HCT116 (cell line): ENCODE measurements around the gene CHEK1. TPM values are rescaled to one million over a fixed set of nuclear protein-coding genes. Genes with fewer than 3 reads are reported as not detected.

Experiments used
- ATAC-seq: fragments of 200-7000 bp; cut with Tn5 transposase; 2 replicates; pipeline ENCODE4 v1.9.1; 2020; ENCODE audit warnings: mild to moderate bottlenecking, moderate library complexity
- BruUV-seq: library from RNA; stranded (reverse); fragments of 400-500 nt; replicated peaks from 2 replicates; lab custom pipeline; 2021; lab: Mats Ljungman, UMichigan
- CTCF ChIA-PET: fragments of 300-600 bp; sonication (Branson Sonifier 250); formaldehyde crosslinking; loops from one replicate; lab custom pipeline; 2021; ENCODE audit warnings: antibody characterized with exemption; lab: Charles Lee
- POLR2A ChIA-PET: fragments of 300-600, 350-600 bp; sonication (Branson Sonifier 250); formaldehyde crosslinking; loops from one replicate; lab custom pipeline; 2021; ENCODE audit warnings: antibody characterized with exemption; lab: Charles Lee
- RAD21 ChIA-PET, 2 experiments: fragments of 300-600 bp; sonication (Branson Sonifier 250); formaldehyde crosslinking; loops; one replicate each; lab custom pipeline; 2023; ENCODE audit warnings: low total read pairs in 2 of 2; ENCODE audit not compliant: uncharacterized antibody in 2 of 2, unreplicated experiment in 2 of 2, low non-redundant PET in 1 of 2; lab: Charles Lee
- DNase-seq: peaks from one replicate; pipeline ENCODE4 v3.0.0-alpha.2; 2010; ENCODE audit warnings: low read depth, low spot score
- H2AFZ ChIP-seq: fragments of 200-600 bp; shearing (Covaris generic), sonication (generic); 2 replicates; pipeline ENCODE4 v1.6.1; 2017; ENCODE audit warnings: low read depth, mixed run types, mixed read lengths, antibody characterized with exemption, low read length; ENCODE audit not compliant: poor library complexity, severe bottlenecking
- H3K27ac ChIP-seq: 2 replicates; pipeline ENCODE4 v1.5.1; 2012; ENCODE audit warnings: low read depth, low read length
- H3K27me3 ChIP-seq: fragments of 200-600 bp; sonication (generic); 2 replicates; pipeline ENCODE4 v1.6.1; 2016; ENCODE audit warnings: mixed run types, low read length, mixed read lengths; ENCODE audit not compliant: insufficient read depth
- H3K36me3 ChIP-seq, 2 experiments: fragments of 200-500 bp in 1 of 2; fragments of 200-600 bp in 1 of 2; sonication (Bioruptor generic) in 1 of 2; sonication (generic) in 1 of 2; 2 replicates each; pipeline versions ENCODE4 v1.5.1 to v1.6.1; 2014 to 2016; ENCODE audit warnings: low read length in 2 of 2, inconsistent platforms in 1 of 2, mixed read lengths in 1 of 2, mixed run types in 1 of 2; ENCODE audit not compliant: insufficient read depth in 2 of 2, control insufficient read depth in 1 of 2
- H3K4me1 ChIP-seq, 2 experiments: fragments of 200-600 bp in 1 of 2; sonication (generic) in 1 of 2; 2 replicates each; pipeline versions ENCODE4 v1.5.1 to v1.6.1; 2012 to 2017; ENCODE audit warnings: low read length in 2 of 2, inconsistent platforms in 1 of 2, mild to moderate bottlenecking in 1 of 2, mixed read lengths in 1 of 2, mixed run types in 1 of 2, moderate library complexity in 1 of 2; ENCODE audit not compliant: insufficient read depth in 2 of 2, control insufficient read depth in 1 of 2
- H3K4me2 ChIP-seq: fragments of 200-600 bp; sonication (generic); 2 replicates; pipeline ENCODE4 v1.6.1; 2017; ENCODE audit warnings: mixed run types, low read length, mixed read lengths
- H3K4me3 ChIP-seq, 2 experiments: fragments of 200-600 bp in 1 of 2; sonication (generic) in 1 of 2; replicated peaks in 1 of 2; 2 replicates each; pipeline ENCODE4 v1.5.1; 2011 to 2016; ENCODE audit warnings: low read length in 2 of 2, control low read depth in 1 of 2, low read depth in 1 of 2, mild to moderate bottlenecking in 1 of 2, mixed read lengths in 1 of 2, mixed run types in 1 of 2
- H3K79me2 ChIP-seq: fragments of 200-600 bp; sonication (generic); 2 replicates; pipeline ENCODE4 v1.6.1; 2017; ENCODE audit warnings: mild to moderate bottlenecking, mixed run types, low read length, moderate library complexity, mixed read lengths; ENCODE audit not compliant: insufficient read depth
- H3K9ac ChIP-seq: fragments of 200-600 bp; sonication (generic); 2 replicates; pipeline ENCODE4 v1.6.1; 2016; ENCODE audit warnings: low read length, mixed read lengths
- H3K9me2 ChIP-seq: fragments of 200-600 bp; sonication (generic), shearing (Covaris generic); 2 replicates; pipeline ENCODE4 v1.6.1; 2017; ENCODE audit warnings: mixed run types, mild to moderate bottlenecking, moderate library complexity; ENCODE audit not compliant: insufficient read depth
- H3K9me3 ChIP-seq, 2 experiments: fragments of 200-500 bp in 1 of 2; fragments of 200-600 bp in 1 of 2; sonication (Bioruptor generic) in 1 of 2; sonication (generic) in 1 of 2; 2 replicates each; pipeline ENCODE4 v1.6.1; 2014 to 2017; ENCODE audit warnings: low read length in 2 of 2, mixed read lengths in 2 of 2, inconsistent platforms in 1 of 2, low read depth in 1 of 2, mild to moderate bottlenecking in 1 of 2, mixed run types in 1 of 2, moderate library complexity in 1 of 2; ENCODE audit not compliant: control insufficient read depth in 1 of 2, insufficient read depth in 1 of 2
- H4K20me1 ChIP-seq: fragments of 200-600 bp; sonication (generic), shearing (Covaris generic); 2 replicates; pipeline ENCODE4 v1.6.1; 2017; ENCODE audit warnings: mixed run types, mild to moderate bottlenecking, moderate library complexity; ENCODE audit not compliant: insufficient read depth
- CBX3 ChIP-seq: IDR thresholded peaks from 2 replicates; pipeline ENCODE4 v1.6.1; 2012; ENCODE audit warnings: low read depth
- CEBPB ChIP-seq: IDR thresholded peaks from 2 replicates; pipeline ENCODE4 v1.6.1; 2012; ENCODE audit warnings: low read depth
- POLR2A ChIP-seq: IDR thresholded peaks from 2 replicates; pipeline ENCODE4 v1.7.0; 2011; ENCODE audit warnings: borderline replicate concordance; ENCODE audit not compliant: insufficient read depth, insufficient read length; ENCODE audit errors: extremely low read depth
- RAD21 ChIP-seq: IDR thresholded peaks from 2 replicates; pipeline ENCODE4 v1.6.1; 2012; ENCODE audit warnings: low read depth, mild to moderate bottlenecking
- SIN3A ChIP-seq: IDR thresholded peaks from 2 replicates; pipeline ENCODE4 v1.6.1; 2012; ENCODE audit warnings: low read depth
- TCF7L2 ChIP-seq: IDR thresholded peaks from 2 replicates; pipeline ENCODE4 v1.7.0; 2011; ENCODE audit warnings: borderline replicate concordance, inconsistent platforms; ENCODE audit not compliant: insufficient read depth, insufficient read length; ENCODE audit errors: extremely low read depth
- YY1 ChIP-seq: IDR thresholded peaks from 2 replicates; pipeline ENCODE4 v1.6.1; 2011; ENCODE audit warnings: low read length, low read depth, moderate library complexity, mild to moderate bottlenecking; ENCODE audit not compliant: insufficient replicate concordance; ENCODE audit errors: extremely low read depth
- ZFX ChIP-seq: fragments of 450-650 bp; IDR thresholded peaks from 2 replicates; pipeline ENCODE4 v1.6.1; 2017
- intact Hi-C: fragments of 100-400 bp; cut with micrococcal nuclease; formaldehyde crosslinking; loops from 2 replicates; pipeline ENCODE4 v1.10.0; 2022
- total RNA-seq: library from RNA; stranded (reverse); gene quantifications from one replicate; pipeline ENCODE4 v1.2.1, GENCODE V29; 2021; ENCODE audit not compliant: unreplicated experiment
- TF ChIP-seq, protein P1 (sequence below): IDR thresholded peaks from 2 replicates; pipeline ENCODE4 v1.6.1; 2012; ENCODE audit warnings: low read depth
- TF ChIP-seq, protein P2 (sequence below): IDR thresholded peaks from 2 replicates; pipeline ENCODE4 v1.6.1; 2011; ENCODE audit warnings: mild to moderate bottlenecking, low read length, moderate library complexity; ENCODE audit not compliant: insufficient replicate concordance; ENCODE audit errors: extremely low read depth
- TF ChIP-seq, protein P3 (sequence below): IDR thresholded peaks from 2 replicates; pipeline ENCODE4 v1.6.1; 2012
- TF ChIP-seq, protein P4 (sequence below), 3 experiments: fragments of 200-600 bp in 1 of 3; sonication (generic) in 1 of 3; IDR thresholded peaks in 2 of 3; conservative IDR thresholded peaks in 1 of 3; 2 replicates each; pipeline ENCODE4 v1.5.1; 2012 to 2017; ENCODE audit warnings: low read depth in 2 of 3, low read length in 2 of 3, antibody characterized with exemption in 1 of 3, borderline replicate concordance in 1 of 3, control low read depth in 1 of 3, mild to moderate bottlenecking in 1 of 3, mixed read lengths in 1 of 3, mixed run types in 1 of 3, moderate library complexity in 1 of 3; ENCODE audit not compliant: insufficient read depth in 1 of 3

CHEK1 gene
- total RNA-seq, 1 experiment from 2014 or later = 69.3 TPM

DNA sequence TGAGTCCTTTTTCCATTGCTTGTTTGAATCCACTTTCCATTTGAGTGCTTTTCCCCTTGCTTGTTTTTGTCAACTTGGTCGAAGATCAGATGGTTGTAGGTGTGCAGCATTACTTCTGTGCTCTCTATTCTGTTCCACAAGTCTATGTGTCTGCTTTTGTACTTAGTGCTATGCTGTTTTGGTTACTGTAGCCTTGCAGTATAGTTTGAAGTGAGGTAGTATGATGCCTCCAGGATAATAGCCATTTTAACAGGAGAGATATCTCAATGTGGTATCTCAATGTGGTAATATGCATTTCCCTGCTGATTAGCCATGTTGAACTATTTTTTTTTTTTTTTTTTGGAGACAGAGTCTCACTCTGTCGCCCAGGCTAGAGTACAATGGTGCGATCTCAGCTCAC lies 38.9 kb downstream of the CHEK1 start:
- RAD21 ChIA-PET = no interaction called here
- Histone ChIP-seq H3K27me3 (no peaks in the 10 kb centered on the region), H3K4me3 (no peak overlapping the region), H3K9me2 (no peaks in the 10 kb centered on the region), H3K36me3 (peaks cover 2 to 16% of the 10 kb centered on the region in 2 experiments; a peak in 2 of 4 replicates), H3K27ac (no peak overlapping the region), H2AFZ (no peak overlapping the region), H3K4me2 (no peak overlapping the region), H4K20me1 (no peaks in the 10 kb centered on the region), H3K9me3 (peaks cover 0 to 4% of the 10 kb centered on the region in 2 experiments; a peak in 1 of 4 replicates), H3K4me1 (no peaks in the 10 kb centered on the region), H3K79me2 (peaks cover 26% of the 10 kb centered on the region), H3K9ac (no peak overlapping the region)
- no peak for TF ChIP-seq ZFX
- CTCF ChIA-PET = interaction anchor here (1.4 kb wide), 1 partner anchor 16 kb away, joined by 3 read pairs; the partner anchor contains the start of gene ACRV1
- BruUV-seq = no TSS peak
- POLR2A ChIA-PET = no interaction called here
- no peak for DNase-seq
- intact Hi-C loops = no loop called here
- no peak for ATAC-seq

DNA sequence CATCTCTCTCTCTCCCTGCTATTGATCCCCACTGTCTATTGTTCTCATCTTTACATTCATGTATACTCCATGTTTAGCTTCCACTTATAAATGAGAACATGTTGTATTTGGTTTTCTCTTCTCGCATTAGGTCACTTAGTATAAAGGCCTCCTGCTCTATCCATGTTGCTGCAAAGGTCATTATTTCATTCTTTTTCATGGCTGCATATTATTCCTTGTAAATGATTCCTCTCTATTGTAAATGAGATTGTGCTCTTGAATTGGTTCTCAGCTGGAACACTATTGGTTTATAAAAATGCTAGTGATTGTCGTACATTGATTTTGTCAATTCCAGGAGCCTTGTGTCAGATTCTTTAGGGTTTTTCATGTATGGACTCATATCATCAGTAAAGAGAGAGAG lies 42.2 kb downstream of the CHEK1 start:
- no peaks in the 10 kb centered on the region for H3K27me3 ChIP-seq
- H4K20me1 ChIP-seq = 0 out of 2 replicates have a peak, but pooled peaks cover 4% of the 10 kb centered on the region
- no peak overlapping the region for H3K4me3 ChIP-seq
- no peaks in the 10 kb centered on the region for H3K9me2 ChIP-seq
- CTCF ChIA-PET = no interaction called here
- RAD21 ChIA-PET = no interaction called here
- H3K4me2 ChIP-seq = no peak overlapping the region
- no peak overlapping the region for H3K27ac ChIP-seq
- intact Hi-C loops = no loop called here
- H3K79me2 ChIP-seq = peaks cover 26% of the 10 kb centered on the region
- H3K9ac ChIP-seq = no peak overlapping the region
- H2AFZ ChIP-seq = no peak overlapping the region
- H3K36me3 ChIP-seq = 0 out of 4 replicates have a peak, but pooled peaks cover 0 to 7% of the 10 kb centered on the region in 2 experiments
- no peaks in the 10 kb centered on the region for H3K4me1 ChIP-seq
- peaks cover 0 to 4% of the 10 kb centered on the region in 2 experiments; a peak in 1 of 4 replicates for H3K9me3 ChIP-seq
- DNase-seq (no peak), ATAC-seq (no peak)
- no TSS peak for BruUV-seq
- POLR2A ChIA-PET = no interaction called here
- TF ChIP-seq CEBPB = no peak
- TF ChIP-seq, protein P1, sequence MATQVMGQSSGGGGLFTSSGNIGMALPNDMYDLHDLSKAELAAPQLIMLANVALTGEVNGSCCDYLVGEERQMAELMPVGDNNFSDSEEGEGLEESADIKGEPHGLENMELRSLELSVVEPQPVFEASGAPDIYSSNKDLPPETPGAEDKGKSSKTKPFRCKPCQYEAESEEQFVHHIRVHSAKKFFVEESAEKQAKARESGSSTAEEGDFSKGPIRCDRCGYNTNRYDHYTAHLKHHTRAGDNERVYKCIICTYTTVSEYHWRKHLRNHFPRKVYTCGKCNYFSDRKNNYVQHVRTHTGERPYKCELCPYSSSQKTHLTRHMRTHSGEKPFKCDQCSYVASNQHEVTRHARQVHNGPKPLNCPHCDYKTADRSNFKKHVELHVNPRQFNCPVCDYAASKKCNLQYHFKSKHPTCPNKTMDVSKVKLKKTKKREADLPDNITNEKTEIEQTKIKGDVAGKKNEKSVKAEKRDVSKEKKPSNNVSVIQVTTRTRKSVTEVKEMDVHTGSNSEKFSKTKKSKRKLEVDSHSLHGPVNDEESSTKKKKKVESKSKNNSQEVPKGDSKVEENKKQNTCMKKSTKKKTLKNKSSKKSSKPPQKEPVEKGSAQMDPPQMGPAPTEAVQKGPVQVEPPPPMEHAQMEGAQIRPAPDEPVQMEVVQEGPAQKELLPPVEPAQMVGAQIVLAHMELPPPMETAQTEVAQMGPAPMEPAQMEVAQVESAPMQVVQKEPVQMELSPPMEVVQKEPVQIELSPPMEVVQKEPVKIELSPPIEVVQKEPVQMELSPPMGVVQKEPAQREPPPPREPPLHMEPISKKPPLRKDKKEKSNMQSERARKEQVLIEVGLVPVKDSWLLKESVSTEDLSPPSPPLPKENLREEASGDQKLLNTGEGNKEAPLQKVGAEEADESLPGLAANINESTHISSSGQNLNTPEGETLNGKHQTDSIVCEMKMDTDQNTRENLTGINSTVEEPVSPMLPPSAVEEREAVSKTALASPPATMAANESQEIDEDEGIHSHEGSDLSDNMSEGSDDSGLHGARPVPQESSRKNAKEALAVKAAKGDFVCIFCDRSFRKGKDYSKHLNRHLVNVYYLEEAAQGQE = no peak
- TF ChIP-seq, protein P2, sequence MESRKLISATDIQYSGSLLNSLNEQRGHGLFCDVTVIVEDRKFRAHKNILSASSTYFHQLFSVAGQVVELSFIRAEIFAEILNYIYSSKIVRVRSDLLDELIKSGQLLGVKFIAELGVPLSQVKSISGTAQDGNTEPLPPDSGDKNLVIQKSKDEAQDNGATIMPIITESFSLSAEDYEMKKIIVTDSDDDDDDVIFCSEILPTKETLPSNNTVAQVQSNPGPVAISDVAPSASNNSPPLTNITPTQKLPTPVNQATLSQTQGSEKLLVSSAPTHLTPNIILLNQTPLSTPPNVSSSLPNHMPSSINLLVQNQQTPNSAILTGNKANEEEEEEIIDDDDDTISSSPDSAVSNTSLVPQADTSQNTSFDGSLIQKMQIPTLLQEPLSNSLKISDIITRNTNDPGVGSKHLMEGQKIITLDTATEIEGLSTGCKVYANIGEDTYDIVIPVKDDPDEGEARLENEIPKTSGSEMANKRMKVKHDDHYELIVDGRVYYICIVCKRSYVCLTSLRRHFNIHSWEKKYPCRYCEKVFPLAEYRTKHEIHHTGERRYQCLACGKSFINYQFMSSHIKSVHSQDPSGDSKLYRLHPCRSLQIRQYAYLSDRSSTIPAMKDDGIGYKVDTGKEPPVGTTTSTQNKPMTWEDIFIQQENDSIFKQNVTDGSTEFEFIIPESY = no peak
- TF ChIP-seq CBX3 = no peak
- TF ChIP-seq, protein P3, sequence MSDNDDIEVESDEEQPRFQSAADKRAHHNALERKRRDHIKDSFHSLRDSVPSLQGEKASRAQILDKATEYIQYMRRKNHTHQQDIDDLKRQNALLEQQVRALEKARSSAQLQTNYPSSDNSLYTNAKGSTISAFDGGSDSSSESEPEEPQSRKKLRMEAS = no peak
- TF ChIP-seq ZFX = no peak
- no peak for TF ChIP-seq YY1
- TF ChIP-seq POLR2A = no peak
- TF ChIP-seq, protein P4, sequence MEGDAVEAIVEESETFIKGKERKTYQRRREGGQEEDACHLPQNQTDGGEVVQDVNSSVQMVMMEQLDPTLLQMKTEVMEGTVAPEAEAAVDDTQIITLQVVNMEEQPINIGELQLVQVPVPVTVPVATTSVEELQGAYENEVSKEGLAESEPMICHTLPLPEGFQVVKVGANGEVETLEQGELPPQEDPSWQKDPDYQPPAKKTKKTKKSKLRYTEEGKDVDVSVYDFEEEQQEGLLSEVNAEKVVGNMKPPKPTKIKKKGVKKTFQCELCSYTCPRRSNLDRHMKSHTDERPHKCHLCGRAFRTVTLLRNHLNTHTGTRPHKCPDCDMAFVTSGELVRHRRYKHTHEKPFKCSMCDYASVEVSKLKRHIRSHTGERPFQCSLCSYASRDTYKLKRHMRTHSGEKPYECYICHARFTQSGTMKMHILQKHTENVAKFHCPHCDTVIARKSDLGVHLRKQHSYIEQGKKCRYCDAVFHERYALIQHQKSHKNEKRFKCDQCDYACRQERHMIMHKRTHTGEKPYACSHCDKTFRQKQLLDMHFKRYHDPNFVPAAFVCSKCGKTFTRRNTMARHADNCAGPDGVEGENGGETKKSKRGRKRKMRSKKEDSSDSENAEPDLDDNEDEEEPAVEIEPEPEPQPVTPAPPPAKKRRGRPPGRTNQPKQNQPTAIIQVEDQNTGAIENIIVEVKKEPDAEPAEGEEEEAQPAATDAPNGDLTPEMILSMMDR (IDR thresholded peaks at IDR 0.05 in 2 of 3, conservative IDR thresholded peaks at IDR 0.05 in 1 of 3; ENCODE audit: borderline replicate concordance in 1 of 3, insufficient read depth in 1 of 3, low read depth in 2 of 3, low read length in 2 of 3) = no peak
- TF ChIP-seq SIN3A = no peak
- no peak for TF ChIP-seq TCF7L2
- TF ChIP-seq RAD21 = no peak
